Stimulated activated CD8-positive, alpha-beta memory T cell treated with anti-CD3 and anti-CD28 coated beads, Interleukin-7, amount 100 ng/mL, for 48 hours (primary cell): ENCODE data around the gene MYL6.
"Not testable (repeated sequence)": the region's sequence is repeated elsewhere in the genome, so short reads cannot be mapped to it uniquely, and the experiment has no call there.

Source experiments
- DNase-seq, 2 donors: peaks; one replicate each; pipeline ENCODE4 v3.0.0-alpha.2; 2020; ENCODE audit warnings: low read depth in 1 of 2; ENCODE audit errors: extremely low read depth in 1 of 2

Gene MYL6

GRCh38 chr12:56156464-56157200, 1.5 kb upstream of the MYL6 start:
- DNase-seq, result not testable (repeated sequence)

- DNase-seq, result peak in 1 of 2 donors; percentile 47
These were observed 744 bp upstream of the MYL6 start for GRCh38 chr12:56157201-56158028.

- no peak for DNase-seq
These were observed 835 bp downstream of the MYL6 start for GRCh38 chr12:56158926-56159461.

GRCh38 chr12:56159482-56160192, 1.5 kb downstream of the MYL6 start:
- DNase-seq, result no peak

GRCh38 chr12:56160193-56160763, 2.1 kb downstream of the MYL6 start:
- DNase-seq, result peak in 1 of 2 donors; percentile 44

GRCh38 chr12:56160894-56161689, 2.9 kb downstream of the MYL6 start:
- DNase-seq, result no peak

GRCh38 chr12:56161690-56162351, 3.7 kb downstream of the MYL6 start:
- no peak for DNase-seq

GRCh38 chr12:56162468-56163290, 4.5 kb downstream of the MYL6 start:
- DNase-seq, result no peak

GRCh38 chr12:56163533-56164344, 5.6 kb downstream of the MYL6 start:
- DNase-seq, result no peak

GRCh38 chr12:56164345-56164729, 6.2 kb downstream of the MYL6 start:
- DNase-seq, result no peak

- DNase-seq, result no peak
These were observed 7.2 kb downstream of the MYL6 start for GRCh38 chr12:56165369-56165768.

GRCh38 chr12:56169229-56169759, 11.1 kb downstream of the MYL6 start:
- no peak for DNase-seq

GRCh38 chr12:56172839-56173238, 14.7 kb downstream of the MYL6 start:
- DNase-seq, result no peak

GRCh38 chr12:56178347-56178746, 20.2 kb downstream of the MYL6 start:
- DNase-seq, result no peak

GRCh38 chr12:56186957-56187356, 28.8 kb downstream of the MYL6 start:
- DNase-seq, result no peak

- DNase-seq, result no peak
These were observed 30.1 kb downstream of the MYL6 start for GRCh38 chr12:56188131-56188777.

GRCh38 chr12:56188778-56189098, 30.6 kb downstream of the MYL6 start:
- DNase-seq, result no peak
